ENCODE measurements around the gene ELOF1. TPM values are rescaled to one million over a fixed set of nuclear protein-coding genes. Genes with fewer than 3 reads are reported as not detected.

Gene ELOF1
- total and polyA plus RNA-seq, 2 of the 4 experiments (the other 2 are of a cell fraction), result 62.4 to 96.8 TPM

- H4K91ac ChIP-seq (ENCODE audit: insufficient read depth, low read depth, low read length), result peak within 1 kb of the TSS; percentile 87
- H3K27ac ChIP-seq (ENCODE audit: insufficient read depth, low read length), result peak within 1 kb of the TSS; percentile 100
- peak within 1 kb of the TSS; percentile 99 for H2AK9ac ChIP-seq (replicated peaks; ENCODE audit: low read depth, low read length, poor library complexity)
- H4K8ac ChIP-seq (ENCODE audit: low read depth in 2 of 2, low read length in 2 of 2), result peak within 1 kb of the TSS; percentile 57 to 98
- peak within 1 kb of the TSS; percentile 93 for H2AK5ac ChIP-seq (ENCODE audit: low read depth, low read length)
- CTCF ChIA-PET, result interaction anchor here (0.6 to 0.7 kb wide), 2 partner anchors 14 to 32 kb away, joined by 3 to 7 read pairs; no protein-coding TSS in a partner anchor
- H3K9ac ChIP-seq (ENCODE audit: low read depth, low read length), result peak within 1 kb of the TSS; percentile 100
- no TSS peak for BruUV-seq (replicated peaks)
- peaks cover 10% of the 10 kb centered on the region; the same call in 1 of the 2 replicates for H3K9me1 ChIP-seq (ENCODE audit: insufficient read depth, low read length)
- peak within 1 kb of the TSS; percentile 73 for H3K4me2 ChIP-seq (ENCODE audit: low read depth, low read length)
- peak within 1 kb of the TSS; percentile 99 for H2AFZ ChIP-seq (replicated peaks; ENCODE audit: low read length, poor library complexity)
- H3K79me1 ChIP-seq (ENCODE audit: low read depth in 1 of 2, low read length in 2 of 2), result peaks cover 12 to 37% of the 10 kb centered on the region in 2 experiments
- peaks cover 8% of the 10 kb centered on the region for H3K36me3 ChIP-seq (ENCODE audit: control insufficient read depth, insufficient read depth, low read length)
- peak within 1 kb of the TSS; percentile 99 for H2BK5ac ChIP-seq (ENCODE audit: low read depth, low read length, poor library complexity, severe bottlenecking)
- dilution Hi-C loops (cut with HindIII; ENCODE audit: low sequenced_read_pairs, unreplicated experiment), result no loop called here
- peak; percentile 100 for ATAC-seq (ENCODE audit: low read depth)
- H3K4me3 ChIP-seq (ENCODE audit: insufficient read depth, low read depth, low read length), result peak within 1 kb of the TSS; percentile 99
- peak within 1 kb of the TSS; percentile 98 for H3K18ac ChIP-seq (ENCODE audit: low read depth, low read length)
- H3K56ac ChIP-seq (ENCODE audit: extremely low read depth, insufficient read depth, low read length), result peak within 1 kb of the TSS; percentile 80; the same call in 1 of the 2 replicates
- H2BK15ac ChIP-seq (ENCODE audit: low read depth, low read length), result no peak within 1 kb of the TSS
- POLR2A ChIA-PET (ENCODE audit: unreplicated experiment), result no interaction called here
- H3K27me3 ChIP-seq (ENCODE audit: control insufficient read depth, insufficient read depth, low read length), result no peaks in the 10 kb centered on the region
- intact Hi-C loops (cut with micrococcal nuclease), result no loop called here
- in situ Hi-C loops (cut with MboI; ENCODE audit: low sequenced_read_pairs), result no loop called here
- peak within 1 kb of the TSS; percentile 75 for H2BK120ac ChIP-seq (ENCODE audit: low read depth, low read length)
- H3K4ac ChIP-seq (ENCODE audit: low read depth, low read length), result peak within 1 kb of the TSS; percentile 96
- no peak within 1 kb of the TSS; the same call in 1 of the 2 replicates for H2BK20ac ChIP-seq (ENCODE audit: low read depth, low read length)
- TF ChIP-seq, protein P1, sequence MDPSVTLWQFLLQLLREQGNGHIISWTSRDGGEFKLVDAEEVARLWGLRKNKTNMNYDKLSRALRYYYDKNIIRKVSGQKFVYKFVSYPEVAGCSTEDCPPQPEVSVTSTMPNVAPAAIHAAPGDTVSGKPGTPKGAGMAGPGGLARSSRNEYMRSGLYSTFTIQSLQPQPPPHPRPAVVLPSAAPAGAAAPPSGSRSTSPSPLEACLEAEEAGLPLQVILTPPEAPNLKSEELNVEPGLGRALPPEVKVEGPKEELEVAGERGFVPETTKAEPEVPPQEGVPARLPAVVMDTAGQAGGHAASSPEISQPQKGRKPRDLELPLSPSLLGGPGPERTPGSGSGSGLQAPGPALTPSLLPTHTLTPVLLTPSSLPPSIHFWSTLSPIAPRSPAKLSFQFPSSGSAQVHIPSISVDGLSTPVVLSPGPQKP (IDR thresholded peaks at IDR 0.05; ENCODE audit: borderline replicate concordance, low read depth, low read length), result no peak
- TF ChIP-seq CEBPB (IDR thresholded peaks at IDR 0.05; ENCODE audit: low read depth, low read length) (no peak), MXI1 (IDR thresholded peaks at IDR 0.05; ENCODE audit: borderline replicate concordance, low read depth, low read length) (0 out of 2 replicates have a peak, but pooled peaks have one; percentile 16), SMC3 (IDR thresholded peaks at IDR 0.05; ENCODE audit: low read depth, low read length) (no peak), POLR2A (IDR thresholded peaks at IDR 0.05; ENCODE audit: low read depth, low read length) (peak; percentile 96), FOS (IDR thresholded peaks at IDR 0.05; ENCODE audit: low read depth, low read length) (peak; percentile 10; the same call in 1 of the 2 replicates), MAZ (IDR thresholded peaks at IDR 0.05; ENCODE audit: borderline replicate concordance, low read depth, low read length) (peak; percentile 57; the same call in 1 of the 2 replicates), RCOR1 (IDR thresholded peaks at IDR 0.05; ENCODE audit: insufficient replicate concordance, low read length) (no peak), BHLHE40 (IDR thresholded peaks at IDR 0.05; ENCODE audit: low read depth, low read length) (no peak)
- TF ChIP-seq, protein P2, sequence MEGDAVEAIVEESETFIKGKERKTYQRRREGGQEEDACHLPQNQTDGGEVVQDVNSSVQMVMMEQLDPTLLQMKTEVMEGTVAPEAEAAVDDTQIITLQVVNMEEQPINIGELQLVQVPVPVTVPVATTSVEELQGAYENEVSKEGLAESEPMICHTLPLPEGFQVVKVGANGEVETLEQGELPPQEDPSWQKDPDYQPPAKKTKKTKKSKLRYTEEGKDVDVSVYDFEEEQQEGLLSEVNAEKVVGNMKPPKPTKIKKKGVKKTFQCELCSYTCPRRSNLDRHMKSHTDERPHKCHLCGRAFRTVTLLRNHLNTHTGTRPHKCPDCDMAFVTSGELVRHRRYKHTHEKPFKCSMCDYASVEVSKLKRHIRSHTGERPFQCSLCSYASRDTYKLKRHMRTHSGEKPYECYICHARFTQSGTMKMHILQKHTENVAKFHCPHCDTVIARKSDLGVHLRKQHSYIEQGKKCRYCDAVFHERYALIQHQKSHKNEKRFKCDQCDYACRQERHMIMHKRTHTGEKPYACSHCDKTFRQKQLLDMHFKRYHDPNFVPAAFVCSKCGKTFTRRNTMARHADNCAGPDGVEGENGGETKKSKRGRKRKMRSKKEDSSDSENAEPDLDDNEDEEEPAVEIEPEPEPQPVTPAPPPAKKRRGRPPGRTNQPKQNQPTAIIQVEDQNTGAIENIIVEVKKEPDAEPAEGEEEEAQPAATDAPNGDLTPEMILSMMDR (conservative IDR thresholded peaks at IDR 0.05; ENCODE audit: low read depth, low read length), result 0 out of 2 replicates have a peak, but pooled peaks have one; percentile 16
- DNase-seq, result peak; percentile 98
- peak within 1 kb of the TSS; percentile 99 for H4K5ac ChIP-seq (ENCODE audit: low read depth, low read length)
- WGBS, 2 experiments (ENCODE audit: extremely low coverage in 2 of 2, insufficient read length in 1 of 2), result 0% methylated on average over 3 of the region's 67 CpGs; no CpG with 5 or more reads in 1 of the 2 experiments
- H3K23ac ChIP-seq (ENCODE audit: low read depth, low read length), result peak within 1 kb of the TSS; percentile 92
- peaks cover 30% of the 10 kb centered on the region for H4K20me1 ChIP-seq (ENCODE audit: insufficient read depth, low read length)
- no peaks in the 10 kb centered on the region; the same call in 1 of the 2 replicates for H3K4me1 ChIP-seq (ENCODE audit: control insufficient read depth, insufficient read depth, low read length)
- H3K9me3 ChIP-seq (ENCODE audit: control insufficient read depth, insufficient read depth, low read length), result no peaks in the 10 kb centered on the region
- peak within 1 kb of the TSS; percentile 99 for H3K14ac ChIP-seq (replicated peaks; ENCODE audit: low read depth, low read length)
Observed at GRCh38 chr19:11597202-11598102, 38.4 kb upstream of the ELOF1 start, which contains the start of gene ZNF627. ZNF627 (plus strand) TSS chr19:11597483; CDS start chr19:11597628, 145 bp downstream.
